Measurements from ENCODE around the gene TBXAS1. TPM values are rescaled to one million over a fixed set of nuclear protein-coding genes. Genes with fewer than 3 reads are reported as not detected.

The TBXAS1 gene
- total RNA-seq, 1 donor from 2014 or later: 0.26 TPM

DNA sequence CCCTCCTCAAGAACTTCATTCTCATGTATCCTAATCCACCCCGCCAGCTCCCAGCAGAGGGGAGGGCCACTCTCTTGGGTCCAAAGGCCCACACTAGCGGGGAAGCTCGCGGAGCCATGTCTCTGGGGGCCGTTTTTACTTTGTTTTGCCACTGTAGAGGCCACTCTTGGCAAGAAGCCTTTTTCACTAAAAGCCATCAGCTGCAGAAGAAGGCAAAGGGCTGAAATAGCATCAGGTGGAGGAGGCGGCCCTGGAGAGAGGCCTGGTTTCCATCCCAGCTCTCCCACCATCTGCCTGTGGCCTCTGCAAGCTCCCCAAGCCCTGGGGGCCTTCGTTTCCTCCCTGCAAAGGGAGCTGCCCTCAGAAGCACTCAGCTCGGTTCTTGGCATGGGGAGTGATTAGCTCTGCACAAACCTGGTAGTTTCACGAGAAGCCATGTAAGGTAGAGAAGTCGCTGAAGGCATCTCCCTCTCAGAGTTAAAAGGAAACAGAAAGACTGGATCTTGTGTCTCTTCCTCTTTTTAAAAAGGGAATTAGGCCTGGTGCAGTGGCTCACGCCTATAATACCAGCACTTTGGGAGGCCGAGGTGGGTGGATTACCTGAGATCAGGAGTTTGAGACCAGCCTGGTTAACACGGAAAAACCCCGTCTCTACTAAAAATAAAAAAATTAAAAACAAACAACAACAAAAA is 163.4 kb downstream of the TBXAS1 start:
- DNase-seq (ENCODE audit: low read depth) (no peak), FAIRE-seq (no peak)
- TF ChIP-seq, protein P1, sequence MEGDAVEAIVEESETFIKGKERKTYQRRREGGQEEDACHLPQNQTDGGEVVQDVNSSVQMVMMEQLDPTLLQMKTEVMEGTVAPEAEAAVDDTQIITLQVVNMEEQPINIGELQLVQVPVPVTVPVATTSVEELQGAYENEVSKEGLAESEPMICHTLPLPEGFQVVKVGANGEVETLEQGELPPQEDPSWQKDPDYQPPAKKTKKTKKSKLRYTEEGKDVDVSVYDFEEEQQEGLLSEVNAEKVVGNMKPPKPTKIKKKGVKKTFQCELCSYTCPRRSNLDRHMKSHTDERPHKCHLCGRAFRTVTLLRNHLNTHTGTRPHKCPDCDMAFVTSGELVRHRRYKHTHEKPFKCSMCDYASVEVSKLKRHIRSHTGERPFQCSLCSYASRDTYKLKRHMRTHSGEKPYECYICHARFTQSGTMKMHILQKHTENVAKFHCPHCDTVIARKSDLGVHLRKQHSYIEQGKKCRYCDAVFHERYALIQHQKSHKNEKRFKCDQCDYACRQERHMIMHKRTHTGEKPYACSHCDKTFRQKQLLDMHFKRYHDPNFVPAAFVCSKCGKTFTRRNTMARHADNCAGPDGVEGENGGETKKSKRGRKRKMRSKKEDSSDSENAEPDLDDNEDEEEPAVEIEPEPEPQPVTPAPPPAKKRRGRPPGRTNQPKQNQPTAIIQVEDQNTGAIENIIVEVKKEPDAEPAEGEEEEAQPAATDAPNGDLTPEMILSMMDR (IDR thresholded peaks at IDR 0.05; ENCODE audit: insufficient read depth, low read length, severe bottlenecking): no peak

DNA sequence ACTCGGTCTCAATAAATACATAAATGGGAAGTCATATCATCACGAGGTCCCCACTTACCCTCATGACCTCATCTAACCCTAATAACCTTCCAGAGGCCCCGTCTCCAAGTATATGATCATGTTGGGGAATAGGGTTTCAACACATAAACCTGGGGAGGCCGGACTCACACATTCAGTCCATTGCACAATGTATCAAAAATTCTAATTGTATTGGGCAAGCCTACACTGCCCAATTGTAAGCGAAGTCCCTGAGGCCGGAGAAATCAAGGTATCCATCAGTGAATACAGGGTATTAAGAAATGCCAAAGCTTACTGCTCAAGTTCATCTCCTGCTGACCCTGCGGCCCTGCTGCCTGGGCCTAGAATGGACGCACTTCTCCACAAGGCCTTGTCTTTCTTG is 164.1 kb downstream of the TBXAS1 start:
- no peak for FAIRE-seq
- Histone ChIP-seq H3K27me3 (ENCODE audit: control insufficient read depth, insufficient read depth, low read length) (no peaks in the 10 kb centered on the region), H3K4me3 (ENCODE audit: low read depth, low read length) (no peak overlapping the region), H3K36me3 (ENCODE audit: control insufficient read depth, insufficient read depth, low read length) (no peaks in the 10 kb centered on the region)
- DNase-seq (ENCODE audit: low read depth): no peak
- TF ChIP-seq, protein P1 (IDR thresholded peaks at IDR 0.05; ENCODE audit: insufficient read depth, low read length, severe bottlenecking): no peak

More for the DNA sequence above, 163.4 kb downstream of the TBXAS1 start:
- H3K27me3 ChIP-seq (ENCODE audit: control insufficient read depth, insufficient read depth, low read length): no peaks in the 10 kb centered on the region
- no peaks in the 10 kb centered on the region for H3K36me3 ChIP-seq (ENCODE audit: control insufficient read depth, insufficient read depth, low read length)
- H3K4me3 ChIP-seq (ENCODE audit: low read depth, low read length): no peak overlapping the region

DNA sequence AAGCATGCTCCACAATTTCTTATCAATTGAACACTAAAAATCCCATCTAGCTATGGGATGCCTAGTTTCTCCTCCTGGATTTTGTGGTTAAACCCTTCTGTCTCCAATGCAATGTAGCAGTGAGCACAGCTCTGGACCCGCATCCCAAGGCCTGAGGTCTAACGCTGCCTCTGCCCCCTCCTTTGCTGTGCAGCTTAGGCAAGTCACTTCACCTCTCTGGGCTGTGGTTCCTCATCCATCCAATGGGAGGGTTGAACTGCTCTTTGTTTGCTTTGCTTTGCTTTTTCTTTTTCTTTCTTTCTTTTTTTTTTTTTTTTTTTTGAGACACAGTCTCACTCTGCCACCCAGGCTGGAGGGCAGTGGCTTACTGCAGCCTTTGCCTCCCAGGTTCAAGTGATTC is 164.5 kb downstream of the TBXAS1 start:
- Histone ChIP-seq H3K36me3 (ENCODE audit: control insufficient read depth, insufficient read depth, low read length) (no peaks in the 10 kb centered on the region), H3K4me3 (ENCODE audit: low read depth, low read length) (no peak overlapping the region), H3K27me3 (ENCODE audit: control insufficient read depth, insufficient read depth, low read length) (no peaks in the 10 kb centered on the region)
- DNase-seq (ENCODE audit: low read depth) (no peak), FAIRE-seq (no peak)
- TF ChIP-seq, protein P1 (IDR thresholded peaks at IDR 0.05; ENCODE audit: insufficient read depth, low read length, severe bottlenecking): no peak

DNA sequence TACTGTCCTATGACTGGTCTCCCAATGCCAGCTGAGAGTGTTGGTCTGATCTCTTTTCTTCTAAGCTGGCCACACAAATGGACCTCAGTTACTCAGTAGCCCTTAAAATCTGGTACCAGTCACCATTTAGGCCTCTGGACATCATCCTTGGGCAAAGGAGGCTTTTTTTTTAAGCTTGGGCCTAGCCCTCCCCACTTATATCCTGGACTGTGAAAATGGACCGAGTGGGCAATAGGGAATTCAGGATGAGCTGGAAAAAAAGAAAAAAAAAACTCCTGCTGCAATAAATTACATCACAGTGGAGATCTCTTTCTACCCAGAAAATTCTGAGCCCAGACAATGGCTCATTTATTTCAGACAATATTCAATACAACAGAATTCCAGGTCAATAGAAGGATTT is 165.3 kb downstream of the TBXAS1 start:
- Histone ChIP-seq H3K36me3 (ENCODE audit: control insufficient read depth, insufficient read depth, low read length) (no peaks in the 10 kb centered on the region), H3K4me3 (ENCODE audit: low read depth, low read length) (no peak overlapping the region), H3K27me3 (ENCODE audit: control insufficient read depth, insufficient read depth, low read length) (no peaks in the 10 kb centered on the region)
- DNase-seq (ENCODE audit: low read depth): no peak
- no peak for FAIRE-seq
- TF ChIP-seq, protein P1 (IDR thresholded peaks at IDR 0.05; ENCODE audit: insufficient read depth, low read length, severe bottlenecking): no peak

DNA sequence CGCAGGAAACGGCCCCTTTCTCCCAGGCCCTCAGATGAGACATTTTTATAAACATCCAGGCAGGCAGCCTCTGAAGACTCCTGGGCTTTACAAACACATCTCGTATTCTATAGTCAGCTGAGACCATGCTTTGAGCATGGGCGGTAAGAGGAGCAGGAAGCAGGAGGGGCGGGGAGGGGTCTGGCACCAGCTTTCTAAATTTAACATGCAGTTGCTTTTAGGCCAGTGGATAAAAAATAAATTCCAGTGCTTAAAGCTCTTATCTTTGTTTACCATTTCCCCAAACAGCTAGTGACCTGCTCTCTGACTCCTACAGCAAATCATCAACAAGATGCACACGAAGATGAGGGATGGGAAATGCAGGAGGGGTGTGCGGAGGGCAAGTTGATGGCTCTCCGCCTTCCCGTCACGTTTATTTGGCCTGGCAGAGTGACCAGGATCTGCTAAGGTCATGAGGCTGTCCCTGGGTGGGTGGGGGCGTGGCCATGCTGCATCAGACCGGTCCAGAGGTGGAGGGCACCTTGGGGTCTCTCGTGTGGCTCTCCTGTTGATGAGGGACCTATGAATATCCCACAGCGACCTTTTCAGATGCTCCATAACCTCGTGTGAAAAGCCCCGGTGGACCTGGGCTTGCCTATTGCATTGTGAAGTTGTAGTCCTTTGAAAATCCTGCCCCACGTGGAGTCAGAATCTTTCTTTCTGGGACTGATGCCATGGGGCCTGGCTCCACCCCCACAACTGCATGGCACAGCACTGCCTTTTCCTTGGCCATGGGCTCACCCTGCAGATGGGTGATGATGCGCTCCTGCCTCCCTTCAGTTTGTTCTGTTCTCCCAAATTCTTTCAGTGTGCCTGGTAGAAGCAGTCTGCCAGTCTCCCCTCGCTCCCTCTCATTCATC is 166.2 kb downstream of the TBXAS1 start:
- TF ChIP-seq, protein P1 (IDR thresholded peaks at IDR 0.05; ENCODE audit: insufficient read depth, low read length, severe bottlenecking): no peak
- DNase-seq (ENCODE audit: low read depth) (peak; percentile 44), FAIRE-seq (no peak)
- Histone ChIP-seq H3K27me3 (ENCODE audit: control insufficient read depth, insufficient read depth, low read length) (no peaks in the 10 kb centered on the region), H3K4me3 (ENCODE audit: low read depth, low read length) (no peak overlapping the region), H3K36me3 (ENCODE audit: control insufficient read depth, insufficient read depth, low read length) (no peaks in the 10 kb centered on the region)

All from bronchial epithelial cell (primary cell).